Heart right ventricle (tissue), 16 donors: Measurements from ENCODE around the gene MED29. TPM values are rescaled to one million over a fixed set of nuclear protein-coding genes. Genes with fewer than 3 reads are reported as not detected.
"Not testable (repeated sequence)": the region's sequence is repeated elsewhere in the genome, so short reads cannot be mapped to it uniquely, and the experiment has no call there.

Experiments
- ATAC-seq, 8 donors: fragments of 200-7000 bp; cut with Tn5 transposase; one replicate each; pipeline ENCODE4 v1.9.1; 2020; ENCODE audit warnings: mild to moderate bottlenecking in 8 of 8, moderate library complexity in 8 of 8, moderate number of reproducible peaks in 1 of 8
- DNase-seq, 2 donors: peaks; one replicate each; pipeline ENCODE4 v3.0.0-alpha.2; 2020
- H3K27ac ChIP-seq, 10 donors: fragments of 200-600 bp; sonication (generic) in 2 of 10; one replicate each; pipeline versions ENCODE4 v1.5.0 to v1.8.0; 2020 to 2022; ENCODE audit warnings: mild to moderate bottlenecking in 3 of 10
- H3K27me3 ChIP-seq, 7 donors: fragments of 200-600 bp; one replicate each; pipeline ENCODE4 v1.8.0; 2021 to 2022; ENCODE audit warnings: mild to moderate bottlenecking in 2 of 7
- H3K36me3 ChIP-seq, 9 donors: fragments of 200-600 bp; sonication (generic) in 1 of 9; one replicate each; pipeline versions ENCODE4 v1.5.0 to v1.8.0; 2020 to 2022; ENCODE audit warnings: mild to moderate bottlenecking in 2 of 9
- H3K4me1 ChIP-seq, 9 donors: fragments of 200-600 bp; sonication (generic) in 1 of 9; one replicate each; pipeline versions ENCODE4 v1.5.0 to v1.8.0; 2020 to 2022; ENCODE audit warnings: mild to moderate bottlenecking in 4 of 9
- H3K4me3 ChIP-seq, 10 donors: fragments of 200-600 bp; sonication (generic) in 2 of 10; one replicate each; pipeline versions ENCODE4 v1.5.0 to v1.8.0; 2020 to 2022; ENCODE audit warnings: mild to moderate bottlenecking in 7 of 10, moderate library complexity in 2 of 10
- H3K9me3 ChIP-seq, 11 donors: fragments of 200-600 bp in 10 of 11; sonication (generic) in 2 of 11; one replicate each; pipeline versions ENCODE4 v1.5.0 to v1.8.0; 2013 to 2022; ENCODE audit warnings: mild to moderate bottlenecking in 2 of 11, control low read depth in 1 of 11, moderate library complexity in 1 of 11
- CTCF ChIP-seq, 9 donors: fragments of 200-600 bp; sonication (generic) in 2 of 9; IDR thresholded peaks; one replicate each; pipeline versions ENCODE4 v1.5.0 to v1.8.0; 2021 to 2022; ENCODE audit warnings: antibody characterized with exemption in 9 of 9, mild to moderate bottlenecking in 5 of 9, moderate library complexity in 1 of 9
- WGBS, 2 donors: extraction: QIAGEN DNeasy Blood & Tissue Kit; methylation state at CpG; one replicate each; pipeline ENCODE4 v1.1.7; 2013; ENCODE audit warnings: inconsistent platforms in 1 of 2; 5-methylcytosine and 5-hydroxymethylcytosine counted together
- intact Hi-C, 10 donors: fragments of 100-400 bp; cut with DNase I; formaldehyde crosslinking; loops; one replicate each; pipeline versions ENCODE4 v1.11.1 to v1.14.2; 2022
- polyA plus RNA-seq, 2 donors: library from polyadenylated mRNA; stranded (reverse); fragments of 200-250 nt; gene quantifications; one replicate each; pipeline ENCODE4 v1.2.3, GENCODE V29; 2013
- total RNA-seq, 10 donors: library from RNA; stranded (reverse); fragmentation: NEBNext Ultra II Directional in 3 of 10; extraction: Animal tissue kit (Norgen Biotek cat#: 25700) in 3 of 10; gene quantifications; one replicate each; pipeline versions ENCODE4 v1.2.1 to v1.2.4, GENCODE V29; 2021 to 2023
- donor health status: Arrhythmogenic right ventricular cardiomyopathy.
- donor health status: ischemic (EF 13 %, LVEDD 7.1; RV severe dilation, severe dysfunction).
- donor health status: healthy with polysubstance abuse.
- donor health status: DM: no; HTN: yes; CAD: no.
- donor health status: DM: no; HTN: no; CAD: no.
- donor health status: ischemic (EF 25% LVEDD 6.9; RV normal size, moderate dysfunction).
- donor health status: ischemic (EF 25% LVEDD 5.7; RV mildly dilated, moderate dysfunction).
- donor health status: healthy.
- donor health status: DM: yes; HTN: yes; CAD: no.
- donor health status: Ischemic cardiomyopathy.
- donor health status: ischemic (EF 35%, LVEDD 5.7; RV mildly dilated, moderate dysfunction).
- donor health status: nonischemic (EF 11% LVEDD 7.7; RV severe dilation, severe dysfunction).
- donor health status: DM: yes; HTN: yes; CAD: no.
- donor health status: PGD.
- donor health status: ischemic (EF 29% LVEDD 5.4; RV normal size, mild dysfunction).
- donor health status: nonischemic (EF 23%, LVEDD 6.1; RV moderate dilation, normal function).

Gene MED29
- total and polyA plus RNA-seq, 12 donors: 16.2 to 32.3 (median 27.1) TPM

GRCh38 chr19:39372047-39372802, 19.0 kb upstream of the MED29 start:
- Histone ChIP-seq H3K27ac (peak overlapping the region; percentile 83 to 93 (median 88)), H3K27me3 (no peaks in the 10 kb centered on the region), H3K4me1 (peaks cover 8 to 26% (median 21%) of the 10 kb centered on the region in 9 donors), H3K4me3 (peak overlapping the region in 1 of 10 donors; percentile 9), H3K36me3 (peaks cover 6 to 99% (median 35%) of the 10 kb centered on the region in 9 donors), H3K9me3 (no peaks in the 10 kb centered on the region)
- ATAC-seq: peak; percentile 90 to 96 (median 95)
- peak; percentile 70 to 86 for DNase-seq
- intact Hi-C loops: no loop called here
- 31 to 33% methylated on average over 8 of the region's 8 CpGs for WGBS, 2 donors
- no peak for TF ChIP-seq CTCF (IDR thresholded peaks at IDR 0.05)

- H3K9me3 ChIP-seq: no peaks in the 10 kb centered on the region
- H3K36me3 ChIP-seq: peaks cover 6 to 100% (median 42%) of the 10 kb centered on the region in 9 donors
- 32 to 38% methylated on average over 2 of the region's 2 CpGs for WGBS, 2 donors
- intact Hi-C loops: no loop called here
- peaks cover 8 to 26% (median 21%) of the 10 kb centered on the region in 9 donors for H3K4me1 ChIP-seq
- no peaks in the 10 kb centered on the region for H3K27me3 ChIP-seq
- ATAC-seq: peak; percentile 21 to 46 (median 38)
- TF ChIP-seq CTCF (IDR thresholded peaks at IDR 0.05): no peak
- peak overlapping the region in 1 of 10 donors; percentile 9 for H3K4me3 ChIP-seq
- H3K27ac ChIP-seq: peak overlapping the region; percentile 83 to 93 (median 88)
- DNase-seq: no peak
These were observed 18.2 kb upstream of the MED29 start for GRCh38 chr19:39372941-39373340.

GRCh38 chr19:39375929-39376328, 15.2 kb upstream of the MED29 start:
- Histone ChIP-seq H3K27me3 (no peaks in the 10 kb centered on the region), H3K4me1 (peaks cover 8 to 26% (median 21%) of the 10 kb centered on the region in 9 donors), H3K9me3 (no peaks in the 10 kb centered on the region), H3K36me3 (peaks cover 5 to 100% (median 57%) of the 10 kb centered on the region in 9 donors), H3K27ac (no peak overlapping the region), H3K4me3 (no peak overlapping the region)
- ATAC-seq (no peak), DNase-seq (no peak)
- TF ChIP-seq CTCF (IDR thresholded peaks at IDR 0.05): no peak
- intact Hi-C loops: no loop called here

- ATAC-seq: no peak
- no peak for DNase-seq
- H3K9me3 ChIP-seq: no peaks in the 10 kb centered on the region
- intact Hi-C loops: no loop called here
- peaks cover 8 to 100% (median 70%) of the 10 kb centered on the region in 9 donors for H3K36me3 ChIP-seq
- H3K27ac ChIP-seq: no peak overlapping the region
- 84 to 85% methylated on average over 18 of the region's 18 CpGs for WGBS, 2 donors
- no peak for TF ChIP-seq CTCF (IDR thresholded peaks at IDR 0.05)
- H3K4me1 ChIP-seq: peaks cover 6 to 15% (median 10%) of the 10 kb centered on the region in 9 donors
- no peaks in the 10 kb centered on the region for H3K27me3 ChIP-seq
- no peak overlapping the region for H3K4me3 ChIP-seq
These were observed 13.5 kb upstream of the MED29 start for GRCh38 chr19:39377373-39378362.

- H3K27ac ChIP-seq, H3K4me1 ChIP-seq, ATAC-seq, DNase-seq, H3K27me3 ChIP-seq, intact Hi-C loops, H3K9me3 ChIP-seq, H3K4me3 ChIP-seq: not testable (repeated sequence)
- H3K36me3 ChIP-seq: peaks cover 8 to 100% (median 87%) of the 10 kb centered on the region in 9 donors
- WGBS, 2 donors: 96 to 100% methylated on average over 4 of the region's 4 CpGs
These were observed 11.8 kb upstream of the MED29 start for GRCh38 chr19:39379366-39379765.
